Hepatocyte (in vitro differentiated cells): ENCODE data around the gene VCP. TPM values are rescaled to one million over a fixed set of nuclear protein-coding genes. Genes with fewer than 3 reads are reported as not detected.

ENCODE experiments used
- DNase-seq: peaks from one replicate; pipeline ENCODE4 v3.0.0-alpha.2; 2016; ENCODE audit warnings: low spot score
- H2AFZ ChIP-seq: fragments of 200-600 bp; sonication (generic); 2 replicates; pipeline ENCODE4 v1.6.0; 2016; ENCODE audit warnings: antibody characterized with exemption, mild to moderate bottlenecking
- H3K27ac ChIP-seq: fragments of 200-600 bp; sonication (generic); 2 replicates; pipeline ENCODE4 v1.5.1; 2016; ENCODE audit warnings: mild to moderate bottlenecking
- H3K27me3 ChIP-seq: fragments of 200-600 bp; sonication (generic); 2 replicates; pipeline ENCODE4 v1.6.1; 2016
- H3K36me3 ChIP-seq: fragments of 200-600 bp; sonication (generic); replicated peaks from 2 replicates; pipeline ENCODE4 v1.5.1; 2016; ENCODE audit warnings: low read depth; ENCODE audit not compliant: insufficient read depth
- H3K4me1 ChIP-seq: fragments of 200-600 bp; sonication (generic); 2 replicates; pipeline ENCODE4 v1.5.1; 2016; ENCODE audit warnings: mild to moderate bottlenecking, moderate library complexity; ENCODE audit not compliant: insufficient read depth
- H3K4me2 ChIP-seq: fragments of 200-600 bp; sonication (generic); 2 replicates; pipeline ENCODE4 v1.6.0; 2016
- H3K4me3 ChIP-seq: fragments of 200-600 bp; sonication (generic); 2 replicates; pipeline ENCODE4 v1.5.1; 2016; ENCODE audit warnings: mild to moderate bottlenecking
- H3K79me2 ChIP-seq: fragments of 200-600 bp; sonication (generic); 2 replicates; pipeline ENCODE4 v1.6.0; 2017; ENCODE audit warnings: mild to moderate bottlenecking
- H3K9me2 ChIP-seq: fragments of 200-600 bp; sonication (generic); replicated peaks from 2 replicates; pipeline ENCODE4 v1.6.0; 2017; ENCODE audit warnings: mild to moderate bottlenecking; ENCODE audit not compliant: insufficient read depth
- H3K9me3 ChIP-seq: fragments of 200-600 bp; sonication (generic); 2 replicates; pipeline ENCODE4 v1.5.1; 2016; ENCODE audit warnings: low read depth, mild to moderate bottlenecking
- H4K20me1 ChIP-seq: fragments of 200-600 bp; sonication (generic); 2 replicates; pipeline ENCODE4 v1.6.0; 2016; ENCODE audit warnings: mild to moderate bottlenecking; ENCODE audit not compliant: insufficient read depth, poor library complexity, severe bottlenecking
- EZH2 ChIP-seq: fragments of 200-600 bp; sonication (generic); IDR thresholded peaks from 2 replicates; pipeline ENCODE4 v1.6.1; 2016; ENCODE audit warnings: antibody characterized with exemption, mild to moderate bottlenecking, borderline replicate concordance
- EZH2phosphoT487 ChIP-seq: fragments of 200-600 bp; sonication (generic); IDR thresholded peaks from one replicate; pipeline ENCODE4 v1.6.1; 2018; ENCODE audit warnings: antibody characterized with exemption, mild to moderate bottlenecking, low read depth, moderate library complexity; ENCODE audit not compliant: unreplicated experiment, severe bottlenecking
- WGBS: methylation state at CpG from one replicate; pipeline ENCODE4 v1.1.6; 2016; ENCODE audit warnings: low lambda C conversion rate; ENCODE audit errors: missing lambda C conversion rate; 5-methylcytosine and 5-hydroxymethylcytosine counted together
- polyA plus RNA-seq: library from polyadenylated mRNA; unstranded; fragments of >200 nt; fragmentation: Nextera tagmentation; extraction: Ambion mirVana; gene quantifications from 2 replicates; pipeline ENCODE4 v1.2.1, GENCODE V29; 2016
- total RNA-seq: library from RNA; depleted of rRNA; stranded (reverse); fragments of >200 nt; gene quantifications from 2 replicates; pipeline ENCODE4 v1.2.3, GENCODE V29; 2014
- TF ChIP-seq, protein P1 (sequence below): fragments of 200-600 bp; sonication (generic); IDR thresholded peaks from 2 replicates; pipeline ENCODE4 v1.5.1; 2016; ENCODE audit warnings: antibody characterized with exemption, mild to moderate bottlenecking; ENCODE audit not compliant: poor library complexity

Gene VCP
- total and polyA plus RNA-seq, 2 experiments from 2014 or later: 250 to 284 TPM

DNA sequence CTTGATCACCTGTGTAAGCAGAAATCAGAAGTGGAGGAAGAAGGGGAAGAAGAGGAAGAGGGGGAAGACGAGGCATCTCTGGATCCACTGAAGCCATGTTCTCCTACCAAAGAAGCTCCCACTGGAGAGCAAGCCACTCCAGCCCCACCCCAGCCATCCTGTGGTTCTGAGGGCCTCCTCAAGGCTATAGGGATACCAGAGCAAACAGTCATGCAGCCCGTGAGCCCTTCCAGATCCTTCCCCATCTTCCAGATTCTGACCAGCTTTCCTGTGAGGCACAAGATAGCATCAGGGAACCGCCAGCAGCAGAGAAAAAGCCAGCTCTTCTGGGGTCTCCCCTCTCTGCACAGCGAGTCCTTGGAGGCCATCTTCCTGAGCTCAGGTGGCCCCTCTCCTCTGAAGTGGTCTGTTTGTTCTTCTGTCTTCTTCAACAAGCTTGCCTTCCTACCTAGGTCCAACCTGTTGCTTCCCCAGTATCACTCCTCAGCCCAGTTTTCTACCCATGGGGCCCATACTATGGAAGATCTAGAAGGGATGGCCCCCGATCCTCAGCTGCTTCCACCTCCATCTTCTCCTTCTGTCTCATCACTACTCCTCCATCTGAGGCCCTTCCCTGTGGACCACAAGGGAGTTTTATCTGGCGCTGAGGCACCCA is 29.4 kb downstream of the VCP start:
- Histone ChIP-seq H3K9me2 (no peaks in the 10 kb centered on the region), H3K4me2 (no peak overlapping the region), H2AFZ (no peak overlapping the region), H3K27ac (no peak overlapping the region), H3K36me3 (no peaks in the 10 kb centered on the region), H3K9me3 (no peaks in the 10 kb centered on the region), H3K4me3 (no peak overlapping the region), H3K79me2 (no peaks in the 10 kb centered on the region), H3K4me1 (no peaks in the 10 kb centered on the region), H4K20me1 (no peaks in the 10 kb centered on the region), H3K27me3 (no peaks in the 10 kb centered on the region)
- WGBS: 97% methylated on average over 6 of the region's 6 CpGs
- DNase-seq: no peak
- TF ChIP-seq EZH2 (no peak), EZH2phosphoT487 (no peak)
- TF ChIP-seq, protein P1, sequence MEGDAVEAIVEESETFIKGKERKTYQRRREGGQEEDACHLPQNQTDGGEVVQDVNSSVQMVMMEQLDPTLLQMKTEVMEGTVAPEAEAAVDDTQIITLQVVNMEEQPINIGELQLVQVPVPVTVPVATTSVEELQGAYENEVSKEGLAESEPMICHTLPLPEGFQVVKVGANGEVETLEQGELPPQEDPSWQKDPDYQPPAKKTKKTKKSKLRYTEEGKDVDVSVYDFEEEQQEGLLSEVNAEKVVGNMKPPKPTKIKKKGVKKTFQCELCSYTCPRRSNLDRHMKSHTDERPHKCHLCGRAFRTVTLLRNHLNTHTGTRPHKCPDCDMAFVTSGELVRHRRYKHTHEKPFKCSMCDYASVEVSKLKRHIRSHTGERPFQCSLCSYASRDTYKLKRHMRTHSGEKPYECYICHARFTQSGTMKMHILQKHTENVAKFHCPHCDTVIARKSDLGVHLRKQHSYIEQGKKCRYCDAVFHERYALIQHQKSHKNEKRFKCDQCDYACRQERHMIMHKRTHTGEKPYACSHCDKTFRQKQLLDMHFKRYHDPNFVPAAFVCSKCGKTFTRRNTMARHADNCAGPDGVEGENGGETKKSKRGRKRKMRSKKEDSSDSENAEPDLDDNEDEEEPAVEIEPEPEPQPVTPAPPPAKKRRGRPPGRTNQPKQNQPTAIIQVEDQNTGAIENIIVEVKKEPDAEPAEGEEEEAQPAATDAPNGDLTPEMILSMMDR: no peak

DNA sequence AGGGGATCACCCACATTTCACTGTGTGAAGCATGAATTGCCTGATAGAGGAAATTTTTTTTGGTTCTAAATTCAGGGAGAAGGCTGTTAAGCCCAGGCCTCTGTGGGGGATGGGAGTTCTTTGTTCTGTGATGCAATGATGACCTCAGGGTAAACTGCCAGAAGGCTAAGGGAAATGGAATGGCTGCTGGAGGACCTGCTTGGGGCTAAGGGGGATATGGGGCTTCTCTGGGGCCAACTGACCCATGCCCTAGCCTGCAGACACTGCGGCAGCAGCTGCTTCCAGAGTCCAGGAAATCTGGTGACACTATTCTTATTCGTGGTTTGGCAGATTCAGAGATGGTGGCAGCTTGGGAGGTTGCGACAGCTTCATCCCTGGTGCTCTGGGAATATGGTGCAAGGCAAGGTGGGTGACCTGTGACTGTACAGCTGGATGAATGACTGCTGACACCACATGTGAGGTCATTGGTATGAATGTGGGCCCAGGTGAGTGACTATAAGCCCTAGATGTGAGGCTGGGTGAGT is 30.3 kb downstream of the VCP start:
- Histone ChIP-seq H3K27ac (no peak overlapping the region), H3K27me3 (no peaks in the 10 kb centered on the region), H3K4me1 (no peaks in the 10 kb centered on the region), H3K9me3 (no peaks in the 10 kb centered on the region), H3K4me3 (no peak overlapping the region), H3K36me3 (no peaks in the 10 kb centered on the region), H2AFZ (no peak overlapping the region), H3K9me2 (no peaks in the 10 kb centered on the region), H3K79me2 (no peaks in the 10 kb centered on the region), H3K4me2 (no peak overlapping the region), H4K20me1 (no peaks in the 10 kb centered on the region)
- 93% methylated on average over 3 of the region's 3 CpGs for WGBS
- TF ChIP-seq, protein P1: no peak
- TF ChIP-seq EZH2: no peak
- no peak for TF ChIP-seq EZH2phosphoT487
- peak; percentile 22 for DNase-seq

DNA sequence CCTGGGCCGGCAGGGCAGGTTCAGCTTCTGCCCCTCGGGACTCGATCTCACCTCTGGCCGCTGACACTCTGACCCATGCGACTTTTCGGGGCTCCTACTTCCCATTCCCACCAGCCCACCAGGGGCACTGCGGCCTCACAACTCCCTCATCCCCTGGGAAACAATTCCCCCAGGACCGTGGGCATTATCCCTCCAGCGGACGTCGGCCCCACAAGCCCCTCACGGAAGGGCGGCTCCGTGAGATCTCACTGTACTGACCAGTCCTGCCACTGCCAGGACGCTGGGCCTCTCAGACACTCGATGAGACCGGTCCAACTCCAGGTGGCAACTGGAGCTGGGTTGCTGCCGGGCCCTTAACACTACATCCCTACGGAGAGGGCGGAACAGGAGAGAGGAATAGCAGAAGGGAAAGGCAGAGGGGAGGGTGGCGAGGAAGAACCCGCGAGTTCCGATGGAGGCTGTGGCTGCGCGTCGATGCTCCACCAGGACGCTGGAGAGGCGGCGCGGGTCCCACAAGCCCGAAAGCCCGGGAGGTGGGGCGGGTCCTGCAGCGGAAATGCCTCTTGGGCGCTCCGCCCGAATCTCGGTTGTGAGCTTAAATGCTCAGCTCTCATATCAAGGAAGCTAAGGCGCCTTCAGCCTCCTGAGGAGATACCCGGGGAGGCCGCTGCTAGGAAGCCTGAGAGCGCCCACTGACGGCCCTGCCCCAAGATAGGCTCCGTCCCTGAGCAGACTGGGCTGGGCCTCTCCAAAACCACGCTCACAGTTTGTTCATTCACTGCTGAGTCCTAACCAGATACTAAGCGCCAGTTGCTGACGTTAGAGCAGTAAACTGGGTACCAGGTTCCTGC is 36.3 kb downstream of the VCP start:
- no peak for DNase-seq
- no peaks in the 10 kb centered on the region for H3K9me3 ChIP-seq
- TF ChIP-seq EZH2phosphoT487: no peak
- H3K4me3 ChIP-seq: no peak overlapping the region
- H2AFZ ChIP-seq: no peak overlapping the region
- no peak overlapping the region for H3K27ac ChIP-seq
- no peaks in the 10 kb centered on the region for H3K9me2 ChIP-seq
- H3K27me3 ChIP-seq: no peaks in the 10 kb centered on the region
- 87% methylated on average over 48 of the region's 48 CpGs for WGBS
- no peaks in the 10 kb centered on the region for H4K20me1 ChIP-seq
- H3K79me2 ChIP-seq: no peaks in the 10 kb centered on the region
- H3K4me1 ChIP-seq: no peaks in the 10 kb centered on the region
- H3K4me2 ChIP-seq: no peak overlapping the region
- no peaks in the 10 kb centered on the region for H3K36me3 ChIP-seq

DNA sequence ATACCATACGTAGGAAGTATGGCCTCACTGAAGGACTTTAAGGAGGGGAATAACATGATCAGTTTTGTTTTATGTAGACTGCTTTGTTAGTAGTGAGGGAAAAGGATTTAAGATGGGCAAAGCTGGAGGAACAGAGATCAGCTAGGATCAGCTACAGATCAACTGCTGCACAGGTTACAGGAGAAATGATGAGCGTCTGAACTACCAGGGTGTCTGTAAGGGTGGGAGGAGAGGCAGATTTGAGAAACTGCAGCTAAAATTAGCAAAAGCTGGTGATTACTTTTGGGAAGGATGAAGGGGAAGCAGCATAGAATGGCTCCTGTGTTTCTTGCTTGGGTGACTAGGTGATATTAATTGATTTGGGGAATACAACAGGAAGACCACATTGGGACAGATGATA is 39.3 kb downstream of the VCP start:
- no peak for DNase-seq
- H3K4me2 ChIP-seq: no peak overlapping the region
- H2AFZ ChIP-seq: no peak overlapping the region
- H3K79me2 ChIP-seq: no peaks in the 10 kb centered on the region
- H3K9me3 ChIP-seq: no peaks in the 10 kb centered on the region
- H3K36me3 ChIP-seq: no peaks in the 10 kb centered on the region
- TF ChIP-seq EZH2 (no peak), EZH2phosphoT487 (no peak)
- TF ChIP-seq, protein P1: no peak
- H3K4me1 ChIP-seq: no peaks in the 10 kb centered on the region
- no peaks in the 10 kb centered on the region for H3K27me3 ChIP-seq
- H3K9me2 ChIP-seq: no peaks in the 10 kb centered on the region
- WGBS: 93% methylated on average over 2 of the region's 2 CpGs
- no peak overlapping the region for H3K27ac ChIP-seq
- no peaks in the 10 kb centered on the region for H4K20me1 ChIP-seq
- no peak overlapping the region for H3K4me3 ChIP-seq
